Measurements from ENCODE around the gene SLC7A5. TPM values are rescaled to one million over a fixed set of nuclear protein-coding genes. Genes with fewer than 3 reads are reported as not detected.

Gene SLC7A5
- total and polyA plus RNA-seq, 2 donors (not counting 3 experiments of a cell fraction or from before 2014, with no cell fraction given): 14.1 to 29.2 TPM

DNA sequence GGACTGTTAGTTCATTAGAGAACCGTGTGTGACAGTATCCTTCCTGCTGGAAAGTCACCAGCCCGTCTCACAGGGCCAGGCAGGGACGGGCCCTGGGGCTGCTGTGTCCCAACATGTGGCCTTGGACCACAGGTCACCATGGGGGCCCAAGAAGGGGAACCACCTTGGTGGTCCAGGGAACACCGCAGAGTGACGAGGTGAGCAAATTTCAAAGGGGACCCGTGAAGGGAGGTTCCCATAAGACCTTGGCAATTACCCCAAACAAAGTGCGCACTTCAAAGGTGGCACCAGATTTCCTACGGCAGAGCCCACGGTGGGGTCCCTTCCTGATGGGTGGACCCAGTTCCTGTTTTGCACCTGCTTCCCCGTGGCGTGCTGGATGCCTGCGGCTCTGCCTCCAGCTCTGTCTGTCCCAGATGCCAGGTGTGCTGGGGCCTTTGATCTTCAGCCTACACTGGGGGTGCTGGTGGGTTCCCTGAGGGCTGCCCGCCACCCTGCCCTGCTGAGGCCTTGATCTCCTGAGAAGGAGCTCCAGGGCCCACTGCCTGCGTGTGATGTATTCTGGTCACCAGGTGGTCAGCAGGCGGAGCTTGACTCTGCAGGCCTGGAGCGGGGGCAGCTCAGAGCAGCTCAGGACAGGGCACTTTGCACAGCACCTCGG is 27.0 kb downstream of the SLC7A5 start:
- H3K79me2 ChIP-seq (ENCODE audit: control insufficient read depth, insufficient read depth, low read length): peaks cover 48% of the 10 kb centered on the region
- intact Hi-C loops (cut with micrococcal nuclease) (no loop called here), dilution Hi-C loops (cut with MboI; ENCODE audit: extremely low pct_ligation_motif_present, low sequenced_read_pairs) (no loop called here)
- TF ChIP-seq JUN (IDR thresholded peaks at IDR 0.05; ENCODE audit: borderline replicate concordance, insufficient read depth, insufficient read length, low read depth): no peak
- TF ChIP-seq POLR2A (IDR thresholded peaks at IDR 0.05; ENCODE audit: low read depth, low read length): no peak
- no peak for TF ChIP-seq GATA2 (IDR thresholded peaks at IDR 0.05; ENCODE audit: insufficient read depth, insufficient read length, low read depth, low read length)
- TF ChIP-seq, protein P1, sequence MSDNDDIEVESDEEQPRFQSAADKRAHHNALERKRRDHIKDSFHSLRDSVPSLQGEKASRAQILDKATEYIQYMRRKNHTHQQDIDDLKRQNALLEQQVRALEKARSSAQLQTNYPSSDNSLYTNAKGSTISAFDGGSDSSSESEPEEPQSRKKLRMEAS (IDR thresholded peaks at IDR 0.05; ENCODE audit: insufficient read depth, insufficient read length): no peak
- TF ChIP-seq MYC (IDR thresholded peaks at IDR 0.05; ENCODE audit: low read depth, low read length): no peak
- TF ChIP-seq POLR2AphosphoS5 (IDR thresholded peaks at IDR 0.05; ENCODE audit: insufficient read depth, low read depth, low read length): no peak
- TF ChIP-seq EZH2 (IDR thresholded peaks at IDR 0.05; ENCODE audit: borderline replicate concordance, low read depth, low read length, severe bottlenecking): no peak
- no peak for TF ChIP-seq FOS (IDR thresholded peaks at IDR 0.05; ENCODE audit: borderline replicate concordance, insufficient read depth, low read length)
- no peak for TF ChIP-seq CTCF (IDR thresholded peaks at IDR 0.05; ENCODE audit: extremely low read depth in 1 of 2, insufficient read depth in 1 of 2, low read depth in 1 of 2, low read length in 2 of 2)
- no peak overlapping the region for H3K27ac ChIP-seq (ENCODE audit: insufficient read depth, low read depth, low read length)
- peaks cover 16% of the 10 kb centered on the region for H3K4me1 ChIP-seq (ENCODE audit: control insufficient read depth, extremely low read depth, insufficient read depth, low read length)
- H3K9me3 ChIP-seq (replicated peaks; ENCODE audit: control insufficient read depth, insufficient read depth, low read length): no peaks in the 10 kb centered on the region
- ChIA-PET CTCF (interaction anchor here (1.2 to 10.5 kb wide), 2 partner anchors 11 to 63 kb away, joined by 3 to 177 read pairs; no protein-coding TSS in a partner anchor), POLR2A (no interaction called here)
- no peaks in the 10 kb centered on the region for H3K36me3 ChIP-seq (ENCODE audit: control insufficient read depth in 2 of 2, extremely low read depth in 1 of 2, insufficient read depth in 2 of 2, low read length in 2 of 2)
- no peaks in the 10 kb centered on the region for H3K27me3 ChIP-seq (ENCODE audit: control insufficient read depth in 2 of 2, insufficient read depth in 2 of 2, low read length in 2 of 2)
- H3K4me3 ChIP-seq (replicated peaks in 1 of 3; ENCODE audit: insufficient read depth in 1 of 3, low read depth in 1 of 3, low read length in 3 of 3): no peak overlapping the region
- no peak for FAIRE-seq
- no peak overlapping the region for H3K9ac ChIP-seq (replicated peaks; ENCODE audit: extremely low read depth, insufficient read depth, low read length)
- no peak overlapping the region for H2AFZ ChIP-seq (ENCODE audit: low read depth, low read length)
- no TSS peak for BruUV-seq (replicated peaks)
- no peak overlapping the region for H3K4me2 ChIP-seq (ENCODE audit: insufficient read depth, low read length)
- no peak for DNase-seq (ENCODE audit: low read depth, low spot score)
- H4K20me1 ChIP-seq (replicated peaks; ENCODE audit: control insufficient read depth, extremely low read depth, insufficient read depth, low read length): no peaks in the 10 kb centered on the region
- H3K9me1 ChIP-seq (replicated peaks; ENCODE audit: control insufficient read depth, extremely low read depth, insufficient read depth, low read length): no peaks in the 10 kb centered on the region
